WTC11 (cell line): ENCODE data around the gene THSD4. TPM values are rescaled to one million over a fixed set of nuclear protein-coding genes. Genes with fewer than 3 reads are reported as not detected.

ENCODE experiments used
- ATAC-seq: fragments of 200-7000 bp; cut with Tn5 transposase; 2 replicates; pipeline ENCODE4 v1.10.0; 2021; ENCODE audit warnings: mild to moderate bottlenecking, moderate library complexity
- CTCF ChIA-PET: fragments of 300-600 bp; sonication (Branson Sonifier 250); formaldehyde crosslinking; loops from one replicate; lab custom pipeline; 2021; ENCODE audit warnings: antibody characterized with exemption; lab: Charles Lee
- POLR2A ChIA-PET: fragments of 350-600 bp; sonication (Branson Sonifier 250); formaldehyde crosslinking; loops from one replicate; lab custom pipeline; 2021; ENCODE audit warnings: antibody characterized with exemption; lab: Charles Lee
- DNase-seq: peaks from one replicate; pipeline ENCODE4 v3.0.0; 2021; ENCODE audit warnings: low spot score
- H3K27ac Mint-ChIP-seq: 2 replicates; pipeline ENCODE4 v1.8.0; 2021; ENCODE audit warnings: mixed read lengths
- H3K27me3 Mint-ChIP-seq: 2 replicates; pipeline ENCODE4 v1.8.0; 2021; ENCODE audit warnings: low read depth, mild to moderate bottlenecking, moderate library complexity, mixed read lengths
- H3K36me3 Mint-ChIP-seq: 2 replicates; pipeline ENCODE4 v1.8.0; 2021; ENCODE audit warnings: mixed read lengths
- H3K4me1 Mint-ChIP-seq: 2 replicates; pipeline ENCODE4 v1.8.0; 2022; ENCODE audit warnings: mixed read lengths
- H3K4me3 Mint-ChIP-seq: 2 replicates; pipeline ENCODE4 v1.8.0; 2021; ENCODE audit warnings: mild to moderate bottlenecking, moderate library complexity, mixed read lengths
- H3K9me3 Mint-ChIP-seq: 2 replicates; pipeline ENCODE4 v1.8.0; 2021; ENCODE audit warnings: mixed read lengths
- ATF6 ChIP-seq: sonication (generic); formaldehyde crosslinking; IDR thresholded peaks from 2 replicates; pipeline ENCODE4 v1.8.1; 2023; ENCODE audit warnings: mild to moderate bottlenecking, missing genetic modification reagents
- CDX4 ChIP-seq: fragments of 250-450 bp; sonication (Bioruptor Pico); IDR thresholded peaks from 2 replicates; pipeline ENCODE4 v1.9.0; 2021; ENCODE audit warnings: moderate library complexity, mild to moderate bottlenecking, inconsistent platforms, borderline replicate concordance
- CREB1 ChIP-seq: sonication (generic); formaldehyde crosslinking; IDR thresholded peaks from 2 replicates; pipeline ENCODE4 v1.8.0; 2023; ENCODE audit warnings: mild to moderate bottlenecking, missing genetic modification reagents
- CREM ChIP-seq: sonication (generic); formaldehyde crosslinking; IDR thresholded peaks from 2 replicates; pipeline ENCODE4 v1.8.1; 2022; ENCODE audit warnings: mild to moderate bottlenecking, missing genetic modification reagents, moderate library complexity
- E2F4 ChIP-seq: sonication (generic); formaldehyde crosslinking; IDR thresholded peaks from 2 replicates; pipeline ENCODE4 v1.8.1; 2022; ENCODE audit warnings: low read depth, mild to moderate bottlenecking, moderate library complexity, missing genetic modification reagents, borderline replicate concordance
- E2F5 ChIP-seq: sonication (generic); formaldehyde crosslinking; IDR thresholded peaks from 2 replicates; pipeline ENCODE4 v1.8.1; 2022; ENCODE audit warnings: mild to moderate bottlenecking, moderate library complexity, missing genetic modification reagents
- ELF4 ChIP-seq: sonication (generic); formaldehyde crosslinking; IDR thresholded peaks from 2 replicates; pipeline ENCODE4 v1.8.1; 2022; ENCODE audit warnings: low read depth, mild to moderate bottlenecking, moderate library complexity, missing genetic modification reagents
- ETV6 ChIP-seq: sonication (generic); formaldehyde crosslinking; IDR thresholded peaks from 2 replicates; pipeline ENCODE4 v1.8.1; 2022; ENCODE audit warnings: mild to moderate bottlenecking, missing genetic modification reagents
- HMGA2 ChIP-seq: fragments of 250-450 bp; sonication (Bioruptor Pico); IDR thresholded peaks from 2 replicates; pipeline ENCODE4 v1.4.0; 2021; ENCODE audit warnings: mild to moderate bottlenecking, moderate library complexity
- HMGXB4 ChIP-seq: sonication (generic); formaldehyde crosslinking; IDR thresholded peaks from 2 replicates; pipeline ENCODE4 v1.8.1; 2023; ENCODE audit warnings: mild to moderate bottlenecking, moderate library complexity, missing genetic modification reagents
- IRF1 ChIP-seq: sonication (generic); formaldehyde crosslinking; IDR thresholded peaks from 2 replicates; pipeline ENCODE4 v1.8.0; 2023; ENCODE audit warnings: missing genetic modification reagents
- JUN ChIP-seq: sonication (generic); formaldehyde crosslinking; IDR thresholded peaks from 2 replicates; pipeline ENCODE4 v1.8.0; 2023; ENCODE audit warnings: mild to moderate bottlenecking, missing genetic modification reagents
- MYBL2 ChIP-seq: sonication (generic); formaldehyde crosslinking; IDR thresholded peaks from 2 replicates; pipeline ENCODE4 v1.8.1; 2023; ENCODE audit warnings: mild to moderate bottlenecking, moderate library complexity, missing genetic modification reagents
- NR1H2 ChIP-seq: sonication (generic); formaldehyde crosslinking; IDR thresholded peaks from 2 replicates; pipeline ENCODE4 v1.9.0; 2021; ENCODE audit warnings: mild to moderate bottlenecking, moderate library complexity, missing genetic modification reagents
- NR2C2 ChIP-seq: sonication (generic); formaldehyde crosslinking; IDR thresholded peaks from 2 replicates; pipeline ENCODE4 v1.8.0; 2022; ENCODE audit warnings: mild to moderate bottlenecking, missing genetic modification reagents
- OVOL2 ChIP-seq: fragments of 250-450 bp; sonication (Bioruptor Pico); IDR thresholded peaks from 2 replicates; pipeline ENCODE4 v1.9.0; 2021; ENCODE audit warnings: mild to moderate bottlenecking, borderline replicate concordance
- RORB ChIP-seq: fragments of 250-450 bp; sonication (Bioruptor Pico); IDR thresholded peaks from 2 replicates; pipeline ENCODE4 v1.9.0; 2021; ENCODE audit warnings: mild to moderate bottlenecking
- SOX15 ChIP-seq: fragments of 250-450 bp; sonication (Bioruptor Pico); IDR thresholded peaks from 2 replicates; pipeline ENCODE4 v1.9.0; 2021; ENCODE audit warnings: mild to moderate bottlenecking
- SP1 ChIP-seq: sonication (generic); formaldehyde crosslinking; conservative IDR thresholded peaks from 2 replicates; pipeline ENCODE4 v1.8.1; 2022; ENCODE audit warnings: missing genetic modification reagents
- STAT6 ChIP-seq: sonication (generic); formaldehyde crosslinking; conservative IDR thresholded peaks from 2 replicates; pipeline ENCODE4 v1.8.1; 2023; ENCODE audit warnings: mild to moderate bottlenecking, low read depth, missing genetic modification reagents, moderate library complexity
- TP53 ChIP-seq: sonication (generic); formaldehyde crosslinking; IDR thresholded peaks from 2 replicates; pipeline ENCODE4 v1.8.1; 2023; ENCODE audit warnings: mild to moderate bottlenecking, missing genetic modification reagents
- ZBTB21 ChIP-seq: sonication (generic); formaldehyde crosslinking; IDR thresholded peaks from 2 replicates; pipeline ENCODE4 v1.8.1; 2023; ENCODE audit warnings: mild to moderate bottlenecking, missing genetic modification reagents, borderline replicate concordance
- ZNF671 ChIP-seq: fragments of 250-450 bp; sonication (Bioruptor Pico); IDR thresholded peaks from 2 replicates; pipeline ENCODE4 v1.8.0; 2021; ENCODE audit warnings: mild to moderate bottlenecking
- total RNA-seq: library from RNA; stranded (reverse); gene quantifications from 3 replicates; pipeline ENCODE4 v1.2.3, GENCODE V29; 2021

THSD4 gene
- total RNA-seq, 1 experiment from 2014 or later: 7.8 TPM

GRCh38 chr15:71252044-71252739, 136.9 kb downstream of the THSD4 start:
- Mint-ChIP-seq H3K4me1 (no peaks in the 10 kb centered on the region), H3K27me3 (no peaks in the 10 kb centered on the region), H3K9me3 (no peaks in the 10 kb centered on the region), H3K4me3 (no peak overlapping the region), H3K27ac (no peak overlapping the region), H3K36me3 (no peaks in the 10 kb centered on the region)
- ATAC-seq (no peak), DNase-seq (no peak)
- ChIA-PET CTCF (interaction anchor here (1.2 kb wide), 1 partner anchor 15 kb away, joined by 3 read pairs; no protein-coding TSS in a partner anchor), POLR2A (no interaction called here)
- no peak for TF ChIP-seq HMGA2 (CRISPR knock-in tag)
- no peak for TF ChIP-seq RORB
- TF ChIP-seq CREM (CRISPR knock-in tag): no peak
- TF ChIP-seq ZNF671: no peak
- TF ChIP-seq ATF6 (CRISPR knock-in tag): no peak
- TF ChIP-seq ZBTB21: no peak
- TF ChIP-seq SP1 (CRISPR knock-in tag): no peak
- no peak for TF ChIP-seq SOX15 (CRISPR knock-in tag)
- no peak for TF ChIP-seq NR1H2 (CRISPR knock-in tag)
- no peak for TF ChIP-seq CDX4 (CRISPR knock-in tag)
- TF ChIP-seq E2F5 (CRISPR knock-in tag): no peak
- TF ChIP-seq STAT6 (CRISPR knock-in tag): no peak
- no peak for TF ChIP-seq OVOL2 (CRISPR knock-in tag)
- no peak for TF ChIP-seq JUN (CRISPR knock-in tag)

GRCh38 chr15:71252740-71253047, 137.4 kb downstream of the THSD4 start:
- ATAC-seq: no peak
- DNase-seq: no peak
- ChIA-PET POLR2A (no interaction called here), CTCF (interaction anchor here (1.2 kb wide), 1 partner anchor 15 kb away, joined by 3 read pairs; no protein-coding TSS in a partner anchor)
- Mint-ChIP-seq H3K27me3 (no peaks in the 10 kb centered on the region), H3K4me3 (no peak overlapping the region), H3K9me3 (no peaks in the 10 kb centered on the region), H3K36me3 (no peaks in the 10 kb centered on the region), H3K4me1 (no peaks in the 10 kb centered on the region), H3K27ac (no peak overlapping the region)
- TF ChIP-seq NR1H2 (CRISPR knock-in tag): no peak
- TF ChIP-seq IRF1 (CRISPR knock-in tag): no peak
- TF ChIP-seq ETV6: no peak
- no peak for TF ChIP-seq CREB1 (CRISPR knock-in tag)
- no peak for TF ChIP-seq TP53
- TF ChIP-seq E2F4 (CRISPR knock-in tag): no peak
- no peak for TF ChIP-seq E2F5 (CRISPR knock-in tag)
- TF ChIP-seq HMGXB4 (CRISPR knock-in tag): no peak
- no peak for TF ChIP-seq NR2C2 (CRISPR knock-in tag)
- TF ChIP-seq MYBL2 (CRISPR knock-in tag): no peak
- TF ChIP-seq JUN (CRISPR knock-in tag): no peak
- TF ChIP-seq ELF4: no peak
